HCT116 (cell line): ENCODE measurements around the gene SUN2. TPM values are rescaled to one million over a fixed set of nuclear protein-coding genes. Genes with fewer than 3 reads are reported as not detected.

ENCODE experiments used
- ATAC-seq: fragments of 200-7000 bp; cut with Tn5 transposase; 2 replicates; pipeline ENCODE4 v1.9.1; 2020; ENCODE audit warnings: mild to moderate bottlenecking, moderate library complexity
- BruUV-seq: library from RNA; stranded (reverse); fragments of 400-500 nt; replicated peaks from 2 replicates; lab custom pipeline; 2021; lab: Mats Ljungman, UMichigan
- CTCF ChIA-PET: fragments of 300-600 bp; sonication (Branson Sonifier 250); formaldehyde crosslinking; loops from one replicate; lab custom pipeline; 2021; ENCODE audit warnings: antibody characterized with exemption; lab: Charles Lee
- POLR2A ChIA-PET: fragments of 300-600, 350-600 bp; sonication (Branson Sonifier 250); formaldehyde crosslinking; loops from one replicate; lab custom pipeline; 2021; ENCODE audit warnings: antibody characterized with exemption; lab: Charles Lee
- RAD21 ChIA-PET, 2 experiments: fragments of 300-600 bp; sonication (Branson Sonifier 250); formaldehyde crosslinking; loops; one replicate each; lab custom pipeline; 2023; ENCODE audit warnings: low total read pairs in 2 of 2; ENCODE audit not compliant: uncharacterized antibody in 2 of 2, unreplicated experiment in 2 of 2, low non-redundant PET in 1 of 2; lab: Charles Lee
- DNase-seq: peaks from one replicate; pipeline ENCODE4 v3.0.0-alpha.2; 2010; ENCODE audit warnings: low read depth, low spot score
- H2AFZ ChIP-seq: fragments of 200-600 bp; shearing (Covaris generic), sonication (generic); 2 replicates; pipeline ENCODE4 v1.6.1; 2017; ENCODE audit warnings: low read depth, mixed run types, mixed read lengths, antibody characterized with exemption, low read length; ENCODE audit not compliant: poor library complexity, severe bottlenecking
- H3K27ac ChIP-seq: 2 replicates; pipeline ENCODE4 v1.5.1; 2012; ENCODE audit warnings: low read depth, low read length
- H3K27me3 ChIP-seq: fragments of 200-600 bp; sonication (generic); 2 replicates; pipeline ENCODE4 v1.6.1; 2016; ENCODE audit warnings: mixed run types, low read length, mixed read lengths; ENCODE audit not compliant: insufficient read depth
- H3K36me3 ChIP-seq, 2 experiments: fragments of 200-500 bp in 1 of 2; fragments of 200-600 bp in 1 of 2; sonication (Bioruptor generic) in 1 of 2; sonication (generic) in 1 of 2; 2 replicates each; pipeline versions ENCODE4 v1.5.1 to v1.6.1; 2014 to 2016; ENCODE audit warnings: low read length in 2 of 2, inconsistent platforms in 1 of 2, mixed read lengths in 1 of 2, mixed run types in 1 of 2; ENCODE audit not compliant: insufficient read depth in 2 of 2, control insufficient read depth in 1 of 2
- H3K4me1 ChIP-seq, 2 experiments: fragments of 200-600 bp in 1 of 2; sonication (generic) in 1 of 2; 2 replicates each; pipeline versions ENCODE4 v1.5.1 to v1.6.1; 2012 to 2017; ENCODE audit warnings: low read length in 2 of 2, inconsistent platforms in 1 of 2, mild to moderate bottlenecking in 1 of 2, mixed read lengths in 1 of 2, mixed run types in 1 of 2, moderate library complexity in 1 of 2; ENCODE audit not compliant: insufficient read depth in 2 of 2, control insufficient read depth in 1 of 2
- H3K4me2 ChIP-seq: fragments of 200-600 bp; sonication (generic); 2 replicates; pipeline ENCODE4 v1.6.1; 2017; ENCODE audit warnings: mixed run types, low read length, mixed read lengths
- H3K4me3 ChIP-seq, 2 experiments: fragments of 200-600 bp in 1 of 2; sonication (generic) in 1 of 2; replicated peaks in 1 of 2; 2 replicates each; pipeline ENCODE4 v1.5.1; 2011 to 2016; ENCODE audit warnings: low read length in 2 of 2, control low read depth in 1 of 2, low read depth in 1 of 2, mild to moderate bottlenecking in 1 of 2, mixed read lengths in 1 of 2, mixed run types in 1 of 2
- H3K79me2 ChIP-seq: fragments of 200-600 bp; sonication (generic); 2 replicates; pipeline ENCODE4 v1.6.1; 2017; ENCODE audit warnings: mild to moderate bottlenecking, mixed run types, low read length, moderate library complexity, mixed read lengths; ENCODE audit not compliant: insufficient read depth
- H3K9ac ChIP-seq: fragments of 200-600 bp; sonication (generic); 2 replicates; pipeline ENCODE4 v1.6.1; 2016; ENCODE audit warnings: low read length, mixed read lengths
- H3K9me2 ChIP-seq: fragments of 200-600 bp; sonication (generic), shearing (Covaris generic); 2 replicates; pipeline ENCODE4 v1.6.1; 2017; ENCODE audit warnings: mixed run types, mild to moderate bottlenecking, moderate library complexity; ENCODE audit not compliant: insufficient read depth
- H3K9me3 ChIP-seq, 2 experiments: fragments of 200-500 bp in 1 of 2; fragments of 200-600 bp in 1 of 2; sonication (Bioruptor generic) in 1 of 2; sonication (generic) in 1 of 2; 2 replicates each; pipeline ENCODE4 v1.6.1; 2014 to 2017; ENCODE audit warnings: low read length in 2 of 2, mixed read lengths in 2 of 2, inconsistent platforms in 1 of 2, low read depth in 1 of 2, mild to moderate bottlenecking in 1 of 2, mixed run types in 1 of 2, moderate library complexity in 1 of 2; ENCODE audit not compliant: control insufficient read depth in 1 of 2, insufficient read depth in 1 of 2
- H4K20me1 ChIP-seq: fragments of 200-600 bp; sonication (generic), shearing (Covaris generic); 2 replicates; pipeline ENCODE4 v1.6.1; 2017; ENCODE audit warnings: mixed run types, mild to moderate bottlenecking, moderate library complexity; ENCODE audit not compliant: insufficient read depth
- CEBPB ChIP-seq: IDR thresholded peaks from 2 replicates; pipeline ENCODE4 v1.6.1; 2012; ENCODE audit warnings: low read depth
- EGR1 ChIP-seq: IDR thresholded peaks from 2 replicates; pipeline ENCODE4 v1.6.1; 2012; ENCODE audit warnings: low read depth
- ELF1 ChIP-seq: IDR thresholded peaks from 2 replicates; pipeline ENCODE4 v1.6.1; 2012; ENCODE audit warnings: low read depth, borderline replicate concordance
- MAX ChIP-seq: IDR thresholded peaks from 2 replicates; pipeline ENCODE4 v1.6.1; 2012
- REST ChIP-seq: IDR thresholded peaks from 2 replicates; pipeline ENCODE4 v1.6.1; 2012; ENCODE audit warnings: low read depth
- SP1 ChIP-seq: IDR thresholded peaks from 2 replicates; pipeline ENCODE4 v1.6.1; 2012; ENCODE audit warnings: low read depth
- SRF ChIP-seq: IDR thresholded peaks from 2 replicates; pipeline ENCODE4 v1.6.1; 2012; ENCODE audit warnings: low read depth
- ZFX ChIP-seq: fragments of 450-650 bp; IDR thresholded peaks from 2 replicates; pipeline ENCODE4 v1.6.1; 2017
- intact Hi-C: fragments of 100-400 bp; cut with micrococcal nuclease; formaldehyde crosslinking; loops from 2 replicates; pipeline ENCODE4 v1.10.0; 2022
- total RNA-seq: library from RNA; stranded (reverse); gene quantifications from one replicate; pipeline ENCODE4 v1.2.1, GENCODE V29; 2021; ENCODE audit not compliant: unreplicated experiment

Gene SUN2
- total RNA-seq, 1 experiment from 2014 or later: 71.6 TPM

GRCh38 chr22:38788021-38788816 lies 32.4 kb upstream of the SUN2 start:
- POLR2A ChIA-PET: no interaction called here
- RAD21 ChIA-PET: no interaction called here
- no peaks in the 10 kb centered on the region for H3K27me3 ChIP-seq
- CTCF ChIA-PET: interaction anchor here (1.0 kb wide), 1 partner anchor 19 kb away, joined by 3 read pairs; no protein-coding TSS in a partner anchor
- no peaks in the 10 kb centered on the region for H3K9me3 ChIP-seq
- H3K36me3 ChIP-seq: no peaks in the 10 kb centered on the region
- TF ChIP-seq SP1: no peak
- TF ChIP-seq MAX: peak; percentile 42; the same call in 1 of the 2 replicates
- BruUV-seq: no TSS peak
- peak overlapping the region; percentile 8; the same call in 1 of the 2 replicates for H3K4me2 ChIP-seq
- no peak overlapping the region for H2AFZ ChIP-seq
- intact Hi-C loops: no loop called here
- no peaks in the 10 kb centered on the region; the same call in 1 of the 2 replicates for H3K79me2 ChIP-seq
- no peaks in the 10 kb centered on the region for H3K9me2 ChIP-seq
- no peak overlapping the region for H3K27ac ChIP-seq
- H3K4me1 ChIP-seq: peaks cover 6 to 14% of the 10 kb centered on the region in 2 experiments; a peak in 3 of 4 replicates
- H3K9ac ChIP-seq: no peak overlapping the region
- H4K20me1 ChIP-seq: no peaks in the 10 kb centered on the region
- no peak overlapping the region for H3K4me3 ChIP-seq
- ATAC-seq: no peak
- DNase-seq: no peak

- H3K9me3 ChIP-seq: no peaks in the 10 kb centered on the region
- peaks cover 6 to 9% of the 10 kb centered on the region in 2 experiments; a peak in 3 of 4 replicates for H3K4me1 ChIP-seq
- no peaks in the 10 kb centered on the region for H4K20me1 ChIP-seq
- H3K9me2 ChIP-seq: no peaks in the 10 kb centered on the region
- TF ChIP-seq ELF1 (no peak), MAX (no peak), ZFX (no peak), CEBPB (no peak), SRF (no peak), REST (no peak), EGR1 (no peak)
- ATAC-seq (no peak), DNase-seq (no peak)
- no peak overlapping the region for H3K27ac ChIP-seq
- BruUV-seq: no TSS peak
- H3K36me3 ChIP-seq: no peaks in the 10 kb centered on the region
- H3K79me2 ChIP-seq: no peaks in the 10 kb centered on the region
- ChIA-PET POLR2A (no interaction called here), CTCF (no interaction called here), RAD21 (no interaction called here)
- no peak overlapping the region for H3K9ac ChIP-seq
- no peak overlapping the region for H2AFZ ChIP-seq
- H3K27me3 ChIP-seq: no peaks in the 10 kb centered on the region
- no peak overlapping the region for H3K4me2 ChIP-seq
- no peak overlapping the region for H3K4me3 ChIP-seq
- intact Hi-C loops: no loop called here
Observed at GRCh38 chr22:38786631-38787030, 30.8 kb upstream of the SUN2 start.
